Ascending aorta (tissue), 2 donors: ENCODE measurements around the gene ARHGEF1. TPM values are rescaled to one million over a fixed set of nuclear protein-coding genes. Genes with fewer than 3 reads are reported as not detected.

Experiments used
- DNase-seq, 2 donors: peaks; one replicate each; pipeline ENCODE4 v3.0.0-alpha.2; 2019; ENCODE audit warnings: low spot score in 2 of 2
- H3K27ac ChIP-seq, 2 donors: fragments of 200-600 bp; sonication (generic); one replicate each; pipeline ENCODE4 v1.5.1; 2016 to 2017; ENCODE audit warnings: mild to moderate bottlenecking in 1 of 2
- H3K27me3 ChIP-seq: fragments of 200-600 bp; sonication (generic); one replicate; pipeline ENCODE4 v1.5.1; 2017
- H3K36me3 ChIP-seq, 2 donors: fragments of 200-600 bp; sonication (generic); one replicate each; pipeline ENCODE4 v1.5.1; 2016
- H3K4me1 ChIP-seq, 2 donors: fragments of 200-600 bp; sonication (generic); one replicate each; pipeline ENCODE4 v1.5.1; 2016 to 2017; ENCODE audit warnings: mild to moderate bottlenecking in 1 of 2
- H3K4me3 ChIP-seq, 2 donors: fragments of 200-600 bp; sonication (generic); one replicate each; pipeline ENCODE4 v1.5.1; 2016 to 2017; ENCODE audit warnings: mild to moderate bottlenecking in 1 of 2
- H3K9me3 ChIP-seq, 2 donors: fragments of 200-600 bp; sonication (generic); one replicate each; pipeline ENCODE4 v1.5.1; 2016
- CTCF ChIP-seq, 3 experiments: fragments of 200-600 bp in 2 of 3; fragments of 450-650 bp in 1 of 3; sonication (generic) in 2 of 3; IDR thresholded peaks; one replicate each; pipeline ENCODE4 v1.5.1; 2016 to 2019; ENCODE audit warnings: antibody characterized with exemption in 3 of 3, mild to moderate bottlenecking in 1 of 3, moderate library complexity in 1 of 3
- intact Hi-C: fragments of 100-400 bp; cut with DNase I; formaldehyde crosslinking; loops from one replicate; pipeline ENCODE4 v1.15.1; 2023
- total RNA-seq: library from RNA; depleted of rRNA; stranded (reverse); fragments of >200 nt; gene quantifications from one replicate; pipeline ENCODE4 v1.1.0, GENCODE V29; 2016

Gene ARHGEF1
- total RNA-seq, 1 donor from 2014 or later, result 178 TPM

GRCh38 chr19:41850381-41850780, 32.6 kb upstream of the ARHGEF1 start:
- H3K36me3 ChIP-seq, result no peaks in the 10 kb centered on the region
- no peak overlapping the region for H3K27ac ChIP-seq
- no peaks in the 10 kb centered on the region for H3K9me3 ChIP-seq
- H3K4me3 ChIP-seq, result no peak overlapping the region
- intact Hi-C loops, result loop anchor here (10.0 kb wide), 1 partner anchor 554 kb away; no protein-coding TSS in a partner anchor
- no peak for DNase-seq
- H3K27me3 ChIP-seq, result no peaks in the 10 kb centered on the region
- TF ChIP-seq CTCF (IDR thresholded peaks at IDR 0.05), result no peak
- no peaks in the 10 kb centered on the region for H3K4me1 ChIP-seq

GRCh38 chr19:41851456-41851855, 31.5 kb upstream of the ARHGEF1 start:
- Histone ChIP-seq H3K27ac (no peak overlapping the region), H3K4me3 (no peak overlapping the region), H3K36me3 (no peaks in the 10 kb centered on the region), H3K27me3 (no peaks in the 10 kb centered on the region), H3K9me3 (no peaks in the 10 kb centered on the region), H3K4me1 (no peaks in the 10 kb centered on the region)
- intact Hi-C loops, result loop anchor here (10.0 kb wide), 1 partner anchor 553 kb away; no protein-coding TSS in a partner anchor
- no peak for DNase-seq
- no peak for TF ChIP-seq CTCF (IDR thresholded peaks at IDR 0.05)

GRCh38 chr19:41853344-41853743, 29.6 kb upstream of the ARHGEF1 start:
- Histone ChIP-seq H3K4me1 (no peaks in the 10 kb centered on the region), H3K27me3 (no peaks in the 10 kb centered on the region), H3K9me3 (no peaks in the 10 kb centered on the region), H3K27ac (no peak overlapping the region), H3K4me3 (no peak overlapping the region), H3K36me3 (no peaks in the 10 kb centered on the region)
- intact Hi-C loops, result loop anchor here (10.0 kb wide), 1 partner anchor 551 kb away; no protein-coding TSS in a partner anchor
- DNase-seq, result no peak
- no peak for TF ChIP-seq CTCF (IDR thresholded peaks at IDR 0.05)

- no peaks in the 10 kb centered on the region for H3K36me3 ChIP-seq
- no peak for DNase-seq
- H3K27me3 ChIP-seq, result no peaks in the 10 kb centered on the region
- no peak overlapping the region for H3K4me3 ChIP-seq
- H3K27ac ChIP-seq, result no peak overlapping the region
- no peaks in the 10 kb centered on the region for H3K9me3 ChIP-seq
- TF ChIP-seq CTCF (IDR thresholded peaks at IDR 0.05), result no peak
- H3K4me1 ChIP-seq, result no peaks in the 10 kb centered on the region
- intact Hi-C loops, result loop anchor here (10.0 kb wide), 1 partner anchor 551 kb away; no protein-coding TSS in a partner anchor
Observed at GRCh38 chr19:41853768-41854167, 29.2 kb upstream of the ARHGEF1 start.

- Histone ChIP-seq H3K4me3 (peak overlapping the region; percentile 44 to 99), H3K36me3 (peaks cover 29 to 32% of the 10 kb centered on the region in 2 donors), H3K27me3 (no peaks in the 10 kb centered on the region), H3K27ac (peak overlapping the region; percentile 14 to 92), H3K4me1 (peaks cover 23 to 27% of the 10 kb centered on the region in 2 donors), H3K9me3 (no peaks in the 10 kb centered on the region)
- no peak for TF ChIP-seq CTCF (IDR thresholded peaks at IDR 0.05)
- intact Hi-C loops, result loop anchor here (1.0 to 10.0 kb wide), 2 partner anchors 99 to 546 kb away; no protein-coding TSS in a partner anchor
- no peak for DNase-seq
Observed at GRCh38 chr19:41859213-41859617, 23.8 kb upstream of the ARHGEF1 start.
